HS-27A (cell line): ENCODE results near the gene DNAH17.
"Not testable (repeated sequence)": the region's sequence is repeated elsewhere in the genome, so short reads cannot be mapped to it uniquely, and the experiment has no call there.

Experiments
- DNase-seq: peaks from one replicate; pipeline ENCODE4 v3.0.0-alpha.2; 2012; ENCODE audit warnings: low read depth, missing footprints

The DNAH17 gene

DNA sequence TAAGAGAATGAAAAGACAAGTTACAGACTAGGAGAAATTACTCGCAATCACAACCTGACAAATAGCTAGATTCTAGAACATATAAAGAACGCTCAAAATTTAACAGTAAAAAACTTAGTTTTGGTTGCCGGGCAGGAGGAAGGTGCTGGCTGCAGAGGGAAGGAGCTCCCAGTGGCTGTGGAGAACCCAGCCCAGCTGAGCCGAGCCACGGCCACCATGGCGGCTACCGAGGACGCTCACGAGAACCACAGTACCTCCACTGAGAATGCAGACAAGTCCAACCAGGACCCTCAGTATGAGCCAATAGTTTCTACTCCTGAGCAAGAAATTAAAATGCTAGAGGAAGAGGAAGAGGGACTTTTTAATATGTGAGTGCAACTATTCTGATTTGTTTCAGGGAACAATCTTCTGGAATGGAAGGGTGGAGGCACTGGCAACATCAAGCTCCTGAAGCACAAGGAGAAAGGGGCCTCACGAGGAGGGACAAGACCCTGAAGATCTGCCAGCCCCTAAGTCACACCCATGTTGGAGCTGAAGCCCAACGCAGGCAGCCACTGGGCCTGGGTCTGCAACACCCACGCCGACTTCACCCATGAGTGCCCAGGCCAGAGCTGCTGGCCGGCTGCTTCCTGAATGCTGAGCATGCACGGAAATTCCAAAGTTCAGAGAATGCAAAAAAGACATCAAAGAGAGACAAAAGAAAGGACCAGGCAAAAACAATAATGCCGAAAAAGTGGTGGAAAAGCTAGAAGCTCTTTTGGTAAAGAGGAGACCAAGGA is 55.0 kb downstream of the DNAH17 start:
- no peak for DNase-seq

DNA sequence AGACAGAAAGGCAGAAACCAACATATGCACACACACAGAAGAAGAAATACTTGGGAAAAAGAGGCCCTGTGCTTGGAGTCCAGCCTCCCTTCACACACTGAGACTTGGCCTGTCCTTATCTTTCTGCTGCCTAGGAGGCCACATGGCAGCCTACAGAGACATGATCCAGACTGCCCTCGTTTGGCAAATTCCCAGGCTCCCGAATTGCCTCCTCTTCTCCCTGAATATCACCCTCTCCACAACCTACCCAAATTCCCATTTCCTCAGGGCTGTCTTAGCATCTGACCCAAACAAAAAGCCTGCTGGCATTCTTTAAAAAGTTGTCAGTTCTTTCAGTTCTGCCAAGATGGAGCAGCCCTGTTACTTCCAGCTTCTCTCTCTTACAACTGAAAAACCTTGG is 59.8 kb downstream of the DNAH17 start:
- DNase-seq: no peak

DNA sequence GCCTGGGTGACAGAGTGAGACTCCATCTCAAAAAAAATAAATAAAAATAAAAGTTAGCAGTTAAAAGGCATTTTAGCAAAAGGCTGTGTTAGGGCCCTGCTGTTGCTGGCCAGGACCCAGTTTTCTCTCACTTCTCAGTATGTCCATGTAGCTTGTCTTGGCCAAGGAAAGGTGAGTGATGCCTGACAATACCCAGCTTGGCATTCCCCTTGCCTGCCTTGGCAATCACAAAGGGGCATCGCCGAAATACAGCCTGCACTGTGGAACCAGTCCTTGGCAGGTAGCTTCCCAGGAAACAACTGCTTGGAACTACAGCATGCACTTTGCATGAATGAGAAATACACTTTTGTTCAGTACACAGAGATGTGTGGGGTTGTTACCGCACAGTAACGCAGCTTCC is 61.7 kb downstream of the DNAH17 start:
- no peak for DNase-seq

DNA sequence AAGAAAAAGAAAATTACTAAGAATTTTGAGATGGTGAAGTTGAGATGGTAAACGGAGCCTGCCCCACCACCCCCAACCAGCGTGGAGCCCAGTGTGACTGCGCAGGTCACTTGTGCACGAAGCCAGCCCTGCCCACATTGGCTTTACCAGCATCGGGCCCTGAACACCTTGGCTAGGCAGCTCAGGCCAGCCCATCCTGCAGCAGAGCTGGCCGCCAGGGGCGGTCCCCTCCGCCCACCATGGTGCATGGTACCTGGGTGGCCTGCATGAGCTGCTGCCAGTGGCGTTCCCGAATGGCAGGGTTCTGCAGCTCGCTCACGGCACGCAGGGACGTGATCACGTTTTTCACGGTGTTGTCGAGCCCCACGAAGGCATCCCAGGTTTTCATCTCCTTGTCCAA is 62.7 kb downstream of the DNAH17 start:
- no peak for DNase-seq

DNA sequence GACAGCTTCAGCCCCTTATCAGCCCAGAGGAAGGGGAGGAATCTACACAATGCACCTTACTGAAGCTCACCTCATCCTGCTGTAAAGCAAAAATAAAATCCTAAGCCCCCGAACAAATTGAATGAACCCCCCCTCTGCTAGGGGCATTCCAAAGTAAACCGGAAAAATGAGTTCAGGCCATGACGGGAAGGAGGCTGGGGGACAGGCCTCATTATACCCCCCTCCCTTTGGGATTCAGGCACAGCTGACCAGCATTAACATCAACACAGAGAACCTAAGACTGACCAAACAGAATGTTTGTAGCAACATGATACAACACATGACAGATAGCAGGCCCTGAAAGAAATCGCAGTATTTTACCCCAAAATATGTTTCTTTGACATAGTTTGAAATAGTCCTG is 64.2 kb downstream of the DNAH17 start:
- DNase-seq: no peak

DNA sequence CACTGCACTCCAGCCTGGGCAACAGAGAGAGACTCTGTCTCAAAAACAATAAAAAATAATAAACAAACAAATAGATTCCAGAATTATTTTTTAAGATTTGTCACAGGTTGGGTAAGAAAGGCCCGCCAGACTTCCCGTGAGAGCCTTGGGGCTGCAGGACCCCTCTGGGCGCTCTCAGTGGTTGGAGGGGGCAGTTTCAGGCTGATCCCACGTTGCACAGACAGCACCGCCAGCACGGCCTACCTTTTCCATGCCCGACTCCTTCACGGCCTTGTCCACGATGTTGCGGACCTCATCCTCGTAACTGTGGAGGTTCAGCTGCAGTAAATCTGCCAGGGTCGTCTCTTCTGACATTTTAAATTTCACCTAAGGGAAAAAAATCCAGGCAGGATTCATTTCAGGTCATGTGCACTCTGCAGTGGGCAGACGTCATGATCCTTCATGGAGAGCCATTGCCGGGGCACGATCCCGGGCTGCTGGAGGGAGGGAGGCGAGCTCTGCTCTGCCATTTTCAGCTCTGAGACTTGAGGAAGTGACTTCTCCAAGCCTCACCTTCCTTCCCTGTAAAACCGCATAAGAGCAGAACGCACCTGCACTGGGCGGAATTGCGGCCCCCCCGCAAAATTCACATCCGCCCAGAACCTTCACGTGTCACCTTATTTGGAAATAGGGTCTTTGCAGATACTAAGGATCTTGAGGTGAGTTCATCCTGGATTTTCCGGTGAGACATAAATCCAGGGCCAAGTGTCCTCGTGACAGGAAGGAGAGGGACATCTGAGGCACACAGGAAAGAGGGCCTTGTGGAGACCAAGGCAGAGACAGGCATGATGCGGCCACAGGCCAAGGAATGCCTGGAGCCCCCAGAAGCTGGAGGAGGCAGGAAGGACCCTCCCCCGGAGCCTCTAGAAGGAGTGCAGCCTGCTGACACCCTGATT is 66.8 kb downstream of the DNAH17 start:
- DNase-seq: no peak

DNA sequence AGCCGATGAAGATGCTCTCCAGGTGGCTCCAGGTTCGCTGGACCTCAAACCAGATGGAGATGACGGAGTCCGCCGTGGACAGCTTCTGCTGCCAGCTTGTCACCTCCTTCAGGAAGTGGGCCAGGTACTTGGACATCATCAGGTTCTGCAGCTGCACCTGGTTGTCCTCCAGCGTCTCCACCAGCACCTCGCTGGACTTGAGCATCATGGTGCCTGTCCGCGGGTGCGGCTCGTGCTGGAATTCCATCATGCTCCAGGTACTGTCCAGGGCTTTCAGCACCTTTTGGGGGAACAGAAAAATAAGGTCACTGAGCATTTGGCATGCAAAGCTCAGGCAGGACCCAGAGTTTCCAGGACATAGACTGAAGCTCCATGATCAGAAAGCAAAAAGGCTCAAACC is 69.7 kb downstream of the DNAH17 start:
- no peak for DNase-seq

DNA sequence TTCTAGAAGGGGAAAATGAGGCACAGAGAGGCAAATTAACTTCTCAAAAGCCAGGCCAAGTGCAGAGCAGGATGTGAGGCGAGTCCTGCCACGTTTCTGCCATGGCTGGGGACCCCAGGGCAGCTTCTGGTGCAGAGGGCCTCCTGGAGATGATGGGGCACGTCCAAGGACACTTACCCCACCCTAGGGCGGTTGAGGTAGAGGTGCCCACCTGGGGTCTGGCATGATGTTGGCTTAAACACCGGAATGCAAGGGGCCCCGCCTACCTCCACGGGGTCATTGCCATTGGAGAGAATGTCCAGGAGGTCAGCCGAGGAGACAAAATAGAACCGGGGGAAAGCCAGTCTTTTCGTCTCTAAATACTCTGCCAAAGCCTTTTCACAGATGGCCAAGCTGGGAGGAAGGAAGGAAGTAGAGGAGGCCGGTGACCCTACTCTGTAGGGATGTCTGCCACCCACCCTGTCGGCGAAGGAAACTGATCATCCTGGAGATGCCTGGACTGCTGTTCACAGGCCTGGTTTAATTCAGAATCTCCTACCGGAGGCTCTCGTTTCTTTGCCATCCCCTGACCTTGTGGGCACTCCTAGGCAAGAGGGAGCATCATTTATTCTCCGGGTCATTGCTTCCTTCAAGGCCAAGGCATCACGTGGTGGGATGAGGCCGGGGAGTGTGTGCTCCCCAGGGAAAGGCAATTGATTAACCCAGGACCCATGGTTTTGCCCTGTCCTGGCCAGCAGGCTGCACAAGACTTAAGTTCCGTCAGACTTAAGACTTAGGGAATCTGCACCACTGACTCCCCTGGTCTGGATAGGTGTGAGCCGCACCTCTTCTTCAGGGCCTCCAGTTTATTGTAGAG is 70.5 kb downstream of the DNAH17 start:
- no peak for DNase-seq

DNA sequence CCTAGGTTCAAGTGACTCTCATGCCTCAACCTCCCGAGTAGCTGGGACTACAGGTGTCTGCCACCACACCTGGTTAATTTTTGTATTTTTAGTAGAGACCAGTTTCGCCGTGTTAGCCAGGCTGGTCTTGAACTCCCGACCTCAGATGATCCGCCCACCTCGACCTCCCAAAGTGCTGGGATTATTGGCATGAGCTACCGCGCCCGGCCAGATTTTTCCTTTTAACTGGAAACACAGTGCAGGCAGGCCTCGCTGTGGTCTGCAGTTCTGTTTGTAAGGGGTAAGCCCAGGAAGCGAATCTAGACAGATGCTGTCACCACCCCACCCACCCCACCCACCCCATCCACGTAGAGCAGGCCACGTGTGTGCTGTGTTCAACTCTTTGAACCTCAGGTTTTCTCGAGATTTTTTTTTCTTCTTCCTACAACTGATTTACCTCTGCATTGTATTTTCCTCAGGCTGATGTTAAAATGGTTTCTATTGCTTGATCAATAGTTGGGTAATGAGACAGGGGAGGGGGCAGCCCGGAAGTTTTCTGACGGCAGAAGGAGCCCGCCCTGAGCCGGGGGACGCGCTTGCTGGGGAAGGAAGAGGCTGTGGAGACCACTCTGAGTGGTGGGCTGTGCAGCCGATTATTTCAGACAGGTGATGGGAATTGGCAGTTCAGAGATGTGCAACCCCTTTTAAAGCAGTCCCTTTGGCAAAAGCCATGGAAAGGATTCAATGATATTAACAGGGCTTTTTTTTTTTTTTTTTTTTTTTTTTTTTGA is 72.9 kb downstream of the DNAH17 start:
- DNase-seq: no peak

DNA sequence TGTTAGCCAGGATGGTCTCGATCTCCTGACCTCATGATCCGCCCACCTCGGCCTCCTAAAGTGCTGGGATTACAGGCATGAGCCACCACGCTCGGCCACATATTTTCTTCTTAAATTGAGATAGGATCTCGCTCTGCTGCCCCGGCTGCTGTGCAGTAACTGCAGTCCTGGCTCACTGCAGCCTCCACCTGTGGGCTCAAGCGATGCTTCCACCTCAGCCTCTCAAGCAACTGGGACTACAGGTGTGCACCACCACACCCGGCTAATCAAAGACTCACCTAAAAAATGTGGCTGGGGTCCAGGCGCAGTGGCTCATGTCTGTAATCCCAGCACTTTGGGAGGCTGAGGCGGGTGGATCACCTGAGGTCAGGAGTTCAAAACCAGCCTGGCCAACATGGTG is 73.8 kb downstream of the DNAH17 start:
- DNase-seq: not testable (repeated sequence)

DNA sequence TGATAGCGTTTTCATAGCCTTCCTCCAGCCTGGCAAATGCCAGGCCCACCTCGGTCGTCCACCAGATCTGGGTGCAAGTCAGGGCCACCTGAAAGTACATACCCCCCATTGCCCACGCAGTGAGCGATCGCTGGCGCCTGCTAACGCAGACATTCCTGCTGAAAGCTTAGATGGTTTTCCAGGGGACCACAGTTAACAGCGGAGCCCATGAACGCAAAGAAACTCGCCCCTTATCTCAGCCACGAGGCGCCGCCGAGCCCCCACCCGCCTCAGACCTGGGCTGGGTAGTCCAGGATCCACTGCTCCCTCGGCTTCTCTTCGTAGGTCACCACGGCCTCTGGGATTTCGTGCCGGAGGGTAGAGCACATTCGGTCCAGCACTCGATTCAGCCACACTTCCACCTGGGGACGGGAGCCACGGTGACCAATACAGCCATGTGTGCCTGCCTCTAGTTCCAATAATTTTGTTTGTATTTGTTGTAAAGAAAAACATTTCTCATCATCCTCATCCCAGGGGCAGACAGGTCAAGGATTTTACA is 74.5 kb downstream of the DNAH17 start:
- no peak for DNase-seq

DNA sequence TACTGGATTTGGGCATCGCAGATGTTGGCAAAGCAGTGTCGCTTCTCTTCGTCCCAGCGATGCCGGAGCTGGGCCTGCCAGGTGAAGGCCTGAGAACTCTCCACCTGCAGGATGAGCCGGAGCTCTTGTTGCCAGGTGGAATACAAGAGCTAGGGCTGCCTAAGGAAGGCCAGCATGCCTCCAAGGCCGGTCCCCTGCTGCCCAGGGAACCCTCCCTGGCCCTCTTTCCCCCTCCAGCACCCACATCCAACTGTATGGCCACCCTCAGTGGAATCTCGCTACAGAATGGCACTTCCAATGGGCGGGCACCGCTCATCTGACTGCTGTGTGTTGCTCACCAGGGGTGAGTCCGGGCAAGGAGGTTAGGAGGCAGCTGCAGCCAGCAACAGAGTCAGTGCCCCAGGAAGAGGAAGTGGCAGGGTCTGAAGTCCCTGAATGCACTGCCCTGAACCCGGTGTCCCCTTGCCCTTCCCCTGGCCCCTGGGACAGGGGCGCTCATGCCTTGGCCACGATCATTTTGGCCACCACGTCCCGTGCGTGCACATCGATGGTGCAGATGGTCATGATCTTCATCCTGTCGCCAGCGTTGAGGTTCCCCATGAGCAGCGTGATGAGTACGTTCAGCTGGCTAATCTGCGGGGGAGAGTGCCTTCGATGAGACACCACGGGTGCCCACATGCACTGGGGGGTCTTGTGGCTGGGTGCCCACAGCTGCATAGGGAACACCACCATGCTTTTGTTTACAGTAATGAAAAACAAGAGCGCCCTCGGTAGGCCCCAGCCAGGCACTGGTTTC is 75.8 kb downstream of the DNAH17 start:
- no peak for DNase-seq

DNA sequence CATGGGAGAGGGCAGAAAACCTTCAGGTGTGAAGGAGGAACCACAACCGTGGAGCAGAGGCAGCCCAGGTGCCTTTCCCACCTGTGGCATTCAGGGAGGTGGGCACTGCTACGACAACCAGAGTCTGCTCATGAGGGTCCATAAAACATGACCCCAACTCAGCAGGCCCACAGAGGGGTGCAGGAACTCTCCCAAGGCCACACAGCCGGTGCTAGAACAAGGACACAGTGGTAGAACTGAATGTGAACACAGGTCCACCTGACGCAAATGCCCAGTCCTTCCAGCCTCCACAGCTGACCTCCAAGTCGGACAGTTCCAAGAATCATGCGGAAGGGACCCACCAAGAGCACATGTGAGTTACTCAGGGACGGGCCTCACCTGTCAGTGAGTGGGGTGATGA is 76.4 kb downstream of the DNAH17 start:
- DNase-seq: no peak

DNA sequence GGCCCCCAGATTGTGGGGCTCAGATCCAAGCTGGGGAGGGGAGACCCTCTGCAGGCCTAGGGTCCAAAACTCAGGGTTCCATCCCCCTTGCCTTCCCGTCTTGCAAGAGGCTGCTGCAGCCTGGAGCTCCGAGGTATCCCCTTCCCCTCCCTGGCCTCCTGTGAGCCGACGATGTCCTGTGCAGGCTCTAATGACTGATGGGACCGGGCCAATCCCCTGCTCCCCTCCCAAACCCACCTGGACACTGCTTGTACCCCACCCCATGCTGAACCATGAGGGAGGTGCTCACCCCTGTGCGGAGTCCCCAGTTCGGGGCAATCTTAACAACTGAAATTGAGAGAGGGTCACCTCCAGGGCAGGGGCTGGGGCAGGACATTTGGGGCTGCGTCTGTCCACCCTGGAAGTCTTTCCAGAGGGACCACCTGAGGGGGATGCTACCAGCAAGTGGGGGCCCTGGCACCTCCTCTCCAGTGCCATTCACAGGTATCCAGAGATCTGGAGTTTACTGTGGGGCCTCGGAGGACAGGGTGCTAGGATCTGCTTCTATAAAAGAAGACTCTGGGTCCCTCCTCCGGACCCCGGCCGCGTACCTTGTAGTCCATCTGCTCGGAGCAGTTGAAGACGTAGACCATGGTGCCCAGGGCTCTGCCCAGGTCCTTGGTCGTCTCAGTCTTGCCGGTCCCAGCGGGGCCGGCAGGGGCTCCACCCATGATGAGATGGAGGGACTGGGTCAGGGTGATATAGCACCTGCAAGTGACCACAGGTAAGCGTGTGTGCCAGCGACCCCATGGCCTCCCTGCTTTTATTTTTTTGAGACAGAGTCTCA is 77.3 kb downstream of the DNAH17 start:
- DNase-seq: no peak

DNA sequence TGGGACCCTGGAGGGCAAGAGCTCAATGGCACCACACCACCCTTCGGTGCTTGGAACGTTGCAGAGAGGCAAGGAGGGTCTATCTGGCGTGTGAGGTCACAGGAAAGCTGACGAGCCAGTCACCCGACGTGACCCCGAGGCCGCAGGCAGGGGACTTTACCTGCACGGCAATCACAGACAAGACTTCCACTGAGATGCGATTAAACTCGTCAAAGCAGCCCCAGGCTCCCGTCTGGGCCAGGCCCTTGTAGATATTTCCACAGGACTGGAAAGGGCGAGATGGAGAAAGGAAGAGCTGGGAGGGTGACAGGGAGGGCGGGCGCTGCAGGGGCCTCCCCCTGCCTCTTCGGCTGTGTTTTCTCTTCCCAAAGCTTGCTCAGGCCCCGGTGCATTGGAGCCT is 78.3 kb downstream of the DNAH17 start:
- no peak for DNase-seq

DNA sequence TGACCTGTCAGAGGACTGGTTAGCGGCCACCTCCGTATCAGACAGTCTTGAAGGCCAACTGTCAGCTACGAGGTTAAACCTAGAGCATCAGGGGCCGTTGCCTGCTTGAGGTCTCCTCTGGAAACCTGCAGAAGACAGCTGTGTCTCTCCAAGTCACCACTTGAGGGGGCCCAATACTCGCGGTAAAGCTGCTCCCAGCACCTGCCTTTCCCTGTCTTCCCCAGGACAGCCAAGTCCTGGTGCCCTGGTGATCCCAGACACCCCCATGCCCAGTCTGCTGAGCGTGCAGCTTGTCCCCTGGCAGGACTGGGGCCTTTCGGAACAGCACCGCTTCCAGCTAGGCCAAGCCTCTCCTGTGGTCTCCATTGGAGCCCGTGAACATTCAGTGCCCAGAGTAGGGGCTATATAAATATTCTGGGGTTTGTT is 80.1 kb downstream of the DNAH17 start:
- peak; percentile 9 for DNase-seq

DNA sequence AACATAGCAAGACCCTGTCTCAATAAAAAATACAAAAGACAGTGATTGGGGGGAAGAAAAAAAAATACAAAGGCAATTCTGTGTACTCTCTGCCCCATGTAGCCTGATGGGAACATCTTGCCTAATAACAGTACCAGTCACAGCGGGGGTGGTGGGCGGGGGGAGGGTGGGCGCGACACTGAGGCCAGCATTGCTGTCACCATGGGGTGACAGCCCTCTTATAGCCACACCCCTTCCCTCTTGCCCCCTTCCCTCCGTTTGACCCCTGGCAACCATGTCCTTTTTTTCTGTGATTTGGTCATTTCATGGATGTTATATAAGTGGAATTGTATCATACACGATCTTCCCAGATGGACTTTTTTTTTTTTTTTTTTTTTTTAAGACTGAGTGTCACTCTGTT is 80.9 kb downstream of the DNAH17 start:
- no peak for DNase-seq

DNA sequence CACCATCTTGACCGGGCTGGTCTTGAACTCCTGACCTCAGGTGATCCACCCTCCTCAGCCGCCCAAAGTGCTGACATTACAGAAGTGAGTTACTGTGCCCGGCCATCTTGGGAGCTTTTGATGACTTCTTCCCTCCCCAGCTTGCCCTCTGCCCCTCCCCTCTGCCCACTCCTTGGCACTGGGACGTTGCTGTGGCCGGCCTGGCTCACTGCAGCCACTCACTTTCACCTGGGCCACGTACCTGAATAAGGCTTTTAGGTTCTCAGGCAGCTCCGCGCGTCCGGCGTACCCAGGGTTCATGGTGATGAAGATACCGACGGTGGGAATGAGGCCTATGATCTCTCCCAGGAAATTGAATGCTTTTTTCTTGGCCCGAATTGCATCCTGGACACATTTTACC is 81.6 kb downstream of the DNAH17 start:
- DNase-seq: no peak

DNA sequence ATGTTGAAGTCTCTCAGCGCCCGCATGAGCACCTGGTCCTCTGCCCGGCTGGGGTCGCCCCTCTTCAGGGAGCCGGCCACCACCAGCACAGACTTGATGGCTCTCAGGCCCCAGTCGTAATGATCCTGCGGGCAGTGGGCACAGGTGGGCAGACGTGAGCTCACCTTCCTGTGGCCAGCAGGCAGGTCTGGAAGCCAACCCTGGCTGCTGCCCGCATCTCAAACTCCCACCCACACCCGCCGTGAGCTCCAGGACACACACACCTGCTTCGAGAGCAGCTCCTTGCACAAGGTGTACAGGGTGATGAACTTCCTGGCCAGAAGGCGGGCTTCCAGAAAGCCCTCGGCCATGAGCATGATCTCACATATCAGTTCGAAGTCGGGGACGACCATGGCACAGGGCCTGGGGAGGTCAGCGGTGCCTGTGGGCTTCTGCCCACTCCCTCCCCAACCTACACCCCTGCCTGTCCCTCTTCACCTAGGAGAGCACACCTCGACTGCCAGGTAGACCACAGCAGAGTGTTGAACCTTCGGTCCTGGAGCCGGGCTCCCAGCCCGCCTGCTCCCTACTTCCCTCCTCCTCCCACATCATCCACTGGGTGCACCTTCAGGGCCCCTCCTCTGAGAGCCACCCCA is 82.4 kb downstream of the DNAH17 start:
- DNase-seq: no peak
